Smooth muscle cell of the brain vasculature (primary cell): Measurements from ENCODE around the gene ALOX12B.
"Not testable (repeated sequence)": the region's sequence is repeated elsewhere in the genome, so short reads cannot be mapped to it uniquely, and the experiment has no call there.

Experiments
- DNase-seq: peaks from one replicate; pipeline ENCODE4 v3.0.0-alpha.2; 2012; ENCODE audit warnings: low read depth, low spot score

Gene ALOX12B

DNA sequence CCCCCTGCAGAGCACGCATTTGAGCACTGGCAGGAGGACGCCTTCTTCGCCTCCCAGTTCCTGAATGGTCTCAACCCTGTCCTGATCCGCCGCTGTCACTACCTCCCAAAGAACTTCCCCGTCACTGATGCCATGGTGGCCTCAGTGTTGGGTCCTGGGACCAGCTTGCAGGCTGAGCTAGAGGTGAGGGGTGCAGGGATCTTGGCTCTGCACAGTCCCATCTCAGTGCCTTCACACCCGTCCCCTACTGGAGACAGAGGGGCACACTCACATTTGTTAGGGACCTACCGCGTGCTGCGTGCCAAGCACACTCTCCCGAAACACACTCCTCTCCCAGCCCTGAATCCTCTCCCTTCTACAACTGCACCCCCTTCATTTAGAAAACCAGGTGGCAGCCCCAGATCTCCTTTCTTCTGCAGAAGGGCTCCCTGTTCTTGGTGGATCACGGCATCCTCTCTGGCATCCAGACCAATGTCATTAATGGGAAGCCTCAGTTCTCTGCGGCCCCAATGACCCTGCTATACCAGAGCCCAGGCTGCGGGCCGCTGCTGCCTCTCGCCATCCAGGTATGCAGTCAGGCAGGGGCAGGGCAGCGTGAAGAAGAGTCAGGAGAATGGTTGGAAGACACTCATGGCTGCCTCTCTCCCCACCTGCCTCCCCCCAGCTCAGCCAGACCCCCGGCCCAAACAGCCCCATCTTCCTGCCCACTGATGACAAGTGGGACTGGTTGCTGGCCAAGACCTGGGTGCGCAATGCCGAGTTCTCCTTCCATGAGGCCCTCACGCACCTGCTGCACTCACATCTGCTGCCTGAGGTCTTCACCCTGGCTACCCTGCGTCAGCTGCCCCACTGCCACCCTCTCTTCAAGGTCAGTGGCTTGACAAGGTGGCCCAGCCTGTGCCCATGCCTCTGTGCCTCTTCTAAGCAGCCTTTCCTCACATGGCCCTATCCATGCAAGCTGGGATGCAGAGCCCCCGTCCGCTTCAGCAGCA is 42.4 kb downstream of the ALOX12B start:
- DNase-seq = no peak

DNA sequence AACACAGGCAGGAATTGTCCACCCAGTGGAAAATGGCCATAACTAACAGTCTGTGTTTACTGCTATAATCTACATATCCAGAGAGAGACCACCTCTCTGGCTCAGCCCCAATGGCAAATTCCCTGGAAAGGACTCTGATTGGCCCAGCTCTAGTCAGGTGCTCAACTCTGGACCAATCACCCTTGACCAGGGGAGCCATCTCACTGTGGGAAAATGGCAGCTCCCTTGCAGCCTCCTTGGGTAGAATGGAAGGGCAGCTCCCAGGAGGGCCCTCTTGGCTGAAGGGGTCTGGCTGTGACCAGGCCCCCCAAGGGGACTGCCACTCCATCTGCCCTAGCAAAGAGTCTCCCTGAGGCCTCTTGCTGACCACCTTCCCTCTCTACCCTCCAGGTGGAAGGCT is 45.5 kb downstream of the ALOX12B start:
- no peak for DNase-seq

DNA sequence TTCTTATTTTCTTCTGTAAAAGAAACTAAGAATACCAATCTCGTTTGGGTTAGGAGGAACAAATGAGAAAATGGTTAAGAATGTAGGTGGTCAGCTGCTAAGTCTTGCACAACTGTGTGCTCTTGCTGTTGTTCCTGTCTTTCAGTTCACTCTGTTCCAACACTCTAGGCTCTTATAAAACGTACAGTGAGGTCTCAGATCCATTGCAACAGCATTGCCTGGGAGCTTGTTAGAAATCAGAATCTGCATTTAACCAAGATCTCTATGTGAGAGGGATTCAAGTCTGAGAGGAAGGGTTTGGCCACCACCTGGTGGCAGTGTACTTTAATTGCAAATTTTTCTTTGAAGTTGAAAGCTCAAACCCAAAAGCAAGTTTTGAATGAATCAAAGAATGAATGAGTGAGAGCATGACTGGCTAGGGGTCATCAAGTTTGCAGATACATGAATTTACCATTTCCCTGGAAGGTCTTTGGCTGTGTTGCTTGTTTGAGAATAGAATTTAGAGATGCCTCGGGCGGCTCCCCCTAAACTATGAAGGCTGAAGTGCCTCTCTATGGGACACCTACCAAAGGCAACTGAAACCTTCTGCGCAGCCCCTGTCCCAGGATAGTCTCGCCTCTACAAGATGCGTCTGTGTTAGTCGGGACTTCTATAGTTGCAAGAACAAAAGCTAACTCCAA is 46.1 kb downstream of the ALOX12B start:
- DNase-seq = no peak

DNA sequence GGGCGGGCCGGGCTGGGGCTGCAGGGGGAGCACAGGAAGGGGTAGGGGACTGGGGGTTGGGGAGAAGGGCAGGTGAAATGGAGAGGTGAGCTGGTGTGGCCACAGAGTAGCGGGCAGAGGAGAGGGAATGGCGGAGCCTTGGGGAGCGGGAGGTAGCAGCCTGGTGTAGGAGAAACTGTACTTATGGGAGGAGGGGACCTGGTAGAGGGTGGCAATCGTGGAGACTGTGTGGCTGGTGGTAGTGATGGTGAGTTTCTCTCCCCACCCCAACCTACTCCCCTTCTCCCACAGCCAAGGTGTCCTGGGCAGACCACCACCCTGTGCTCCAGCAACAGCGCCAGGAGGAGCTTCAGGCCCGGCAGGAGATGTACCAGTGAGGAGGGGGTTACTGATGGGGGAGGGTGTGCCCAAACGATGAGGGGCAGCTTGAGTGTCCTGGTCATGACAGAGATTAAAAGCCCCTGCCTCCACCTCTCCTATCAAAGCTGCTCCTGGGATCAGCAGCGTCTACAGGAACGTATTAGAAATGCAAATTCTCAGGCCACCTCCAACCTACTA is 47.8 kb downstream of the ALOX12B start:
- DNase-seq = no peak

DNA sequence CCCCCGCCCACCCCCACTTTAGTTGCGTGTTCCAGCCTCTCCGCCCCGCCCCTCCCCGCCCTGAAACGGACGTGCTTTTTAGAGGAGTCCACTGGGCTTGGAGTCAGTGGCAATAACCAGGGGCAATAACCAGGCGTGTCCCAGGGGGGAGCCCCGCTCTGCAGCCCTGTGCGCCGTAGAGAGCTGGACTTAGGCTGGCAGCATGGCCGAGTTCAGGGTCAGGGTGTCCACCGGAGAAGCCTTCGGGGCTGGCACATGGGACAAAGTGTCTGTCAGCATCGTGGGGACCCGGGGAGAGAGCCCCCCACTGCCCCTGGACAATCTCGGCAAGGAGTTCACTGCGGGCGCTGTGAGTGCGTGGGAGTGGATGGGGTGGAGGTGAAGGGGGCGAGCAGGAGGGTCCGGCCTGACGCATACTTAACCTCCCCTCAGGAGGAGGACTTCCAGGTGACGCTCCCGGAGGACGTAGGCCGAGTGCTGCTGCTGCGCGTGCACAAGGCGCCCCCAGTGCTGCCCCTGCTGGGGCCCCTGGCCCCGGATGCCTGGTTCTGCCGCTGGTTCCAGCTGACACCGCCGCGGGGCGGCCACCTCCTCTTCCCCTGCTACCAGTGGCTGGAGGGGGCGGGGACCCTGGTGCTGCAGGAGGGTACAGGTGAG is 48.4 kb downstream of the ALOX12B start, which contains the start of gene ALOX15B:
TSS of gene ALOX15B (plus strand) at position 106 of the 657 bp plus-strand sequence. CDS start at position 203, 97 bp downstream.
- DNase-seq = no peak

GRCh38 chr17:8032442-8032841 is 55.1 kb downstream of the ALOX12B start:
- no peak for DNase-seq

GRCh38 chr17:8031950-8032349 is 55.6 kb downstream of the ALOX12B start:
- DNase-seq = no peak

GRCh38 chr17:8031261-8031661 is 56.3 kb downstream of the ALOX12B start:
- DNase-seq = no peak

DNA sequence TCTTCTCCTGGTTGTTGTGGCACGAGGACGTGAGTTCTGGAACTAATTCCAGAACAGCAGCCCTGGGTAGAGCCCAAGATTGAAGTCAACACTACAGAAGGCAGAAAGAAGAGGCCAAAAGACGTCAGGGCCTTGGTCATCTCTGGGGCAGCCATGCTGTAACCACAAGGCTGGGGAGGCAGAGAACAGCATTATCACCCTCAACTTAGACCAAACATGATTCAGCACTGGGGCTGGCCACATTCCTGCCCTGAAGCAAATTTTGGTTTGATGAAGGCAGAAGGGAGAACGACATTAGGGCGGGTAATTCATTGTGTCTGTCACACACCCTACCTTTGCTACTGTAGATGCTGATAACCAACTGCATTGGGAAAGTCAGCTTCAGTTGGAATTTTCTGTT is 58.4 kb downstream of the ALOX12B start:
- no peak for DNase-seq

DNA sequence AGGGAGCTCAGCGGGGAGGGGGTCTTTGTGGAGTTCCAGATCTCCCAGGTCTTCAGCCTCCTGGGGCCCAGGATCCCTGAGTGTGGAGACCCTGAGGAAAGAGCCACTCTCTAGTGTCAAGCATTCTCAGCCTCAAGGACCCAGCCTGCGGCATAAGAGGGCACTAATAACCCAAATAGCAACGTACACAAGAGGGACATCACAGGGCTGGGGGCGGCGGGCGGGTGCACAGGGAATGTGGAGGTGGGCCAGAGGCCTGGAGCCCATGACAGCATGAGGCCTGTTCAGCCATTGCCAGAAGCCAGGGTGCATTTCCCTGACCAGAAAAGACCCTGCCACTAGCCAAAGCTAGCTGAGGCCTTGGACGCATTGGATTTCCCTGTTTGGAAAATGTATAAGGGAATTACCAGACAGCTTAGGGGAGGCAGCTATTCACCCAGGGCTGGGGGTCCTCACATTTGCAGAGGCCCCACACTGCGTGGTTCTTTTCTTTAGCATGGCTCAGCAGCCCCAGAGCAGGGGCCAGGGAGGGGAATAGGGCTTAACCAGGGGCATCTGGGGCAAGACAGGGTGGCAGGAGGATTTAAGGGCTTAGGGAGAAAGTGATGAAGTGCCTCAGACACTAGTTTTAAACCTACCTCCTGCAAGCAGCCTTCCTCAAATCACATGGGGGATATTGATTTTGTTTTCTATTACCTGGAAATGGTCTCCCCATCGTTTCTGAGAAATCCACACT is 62.2 kb downstream of the ALOX12B start:
- DNase-seq = no peak

GRCh38 chr17:8024161-8024560 is 63.4 kb downstream of the ALOX12B start:
- DNase-seq = not testable (repeated sequence)
